WERI-Rb-1 (cell line): ENCODE data around the gene CCDC9.

ENCODE experiments used
- DNase-seq: peaks from one replicate; pipeline ENCODE4 v3.0.0-alpha.2; 2020
- H3K27ac ChIP-seq: fragments of 250-450 bp; sonication (Bioruptor Pico); 2 replicates; pipeline ENCODE4 v1.5.1; 2020; ENCODE audit warnings: mild to moderate bottlenecking, moderate library complexity
- H3K27me3 ChIP-seq: fragments of 250-450 bp; sonication (Bioruptor Pico); 2 replicates; pipeline ENCODE4 v1.5.1; 2021; ENCODE audit warnings: mild to moderate bottlenecking, low read depth, moderate library complexity; ENCODE audit not compliant: insufficient read depth, severe bottlenecking
- H3K36me3 ChIP-seq: fragments of 250-450 bp; sonication (Bioruptor Pico); 2 replicates; pipeline ENCODE4 v1.5.1; 2020; ENCODE audit warnings: mild to moderate bottlenecking, moderate library complexity
- H3K4me3 ChIP-seq: 2 replicates; pipeline ENCODE4 v1.5.1; 2011; ENCODE audit warnings: low read depth, mild to moderate bottlenecking, control low read depth, low read length
- H3K9me3 ChIP-seq: fragments of 250-450 bp; sonication (Bioruptor Pico); 2 replicates; pipeline ENCODE4 v1.5.1; 2021; ENCODE audit warnings: mild to moderate bottlenecking, moderate library complexity; ENCODE audit not compliant: severe bottlenecking
- TF ChIP-seq, protein P1 (sequence below): IDR thresholded peaks from 2 replicates; pipeline ENCODE4 v1.5.1; 2011; ENCODE audit warnings: low read depth, mild to moderate bottlenecking, control low read depth, inconsistent platforms, low read length

Gene CCDC9

DNA sequence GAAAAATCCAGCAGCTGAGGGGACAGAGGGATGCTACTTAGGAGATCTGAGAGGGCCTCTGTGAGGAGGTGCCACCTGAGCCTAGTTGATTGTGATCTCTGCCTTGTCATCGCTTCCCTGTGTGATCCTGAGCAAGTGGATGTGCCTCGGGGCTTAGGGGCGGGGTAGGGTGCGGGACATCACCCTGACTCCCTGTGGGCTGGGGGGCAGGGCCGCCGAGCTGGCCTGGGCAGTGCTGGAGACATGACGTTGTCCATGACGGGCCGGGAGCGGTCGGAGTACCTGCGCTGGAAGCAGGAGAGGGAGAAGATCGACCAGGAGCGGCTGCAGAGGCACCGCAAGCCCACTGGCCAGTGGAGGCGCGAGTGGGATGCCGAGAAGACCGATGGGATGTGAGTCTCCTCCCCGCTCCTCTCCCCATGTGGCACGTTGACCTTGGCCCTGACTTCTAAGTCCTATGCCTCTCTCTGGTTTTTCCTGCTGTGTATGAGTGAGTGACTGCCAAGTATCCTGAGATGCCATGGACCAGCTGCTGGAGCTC lies 10.1 kb downstream of the CCDC9 start:
- no peaks in the 10 kb centered on the region for H3K27me3 ChIP-seq
- no peak overlapping the region for H3K27ac ChIP-seq
- TF ChIP-seq, protein P1, sequence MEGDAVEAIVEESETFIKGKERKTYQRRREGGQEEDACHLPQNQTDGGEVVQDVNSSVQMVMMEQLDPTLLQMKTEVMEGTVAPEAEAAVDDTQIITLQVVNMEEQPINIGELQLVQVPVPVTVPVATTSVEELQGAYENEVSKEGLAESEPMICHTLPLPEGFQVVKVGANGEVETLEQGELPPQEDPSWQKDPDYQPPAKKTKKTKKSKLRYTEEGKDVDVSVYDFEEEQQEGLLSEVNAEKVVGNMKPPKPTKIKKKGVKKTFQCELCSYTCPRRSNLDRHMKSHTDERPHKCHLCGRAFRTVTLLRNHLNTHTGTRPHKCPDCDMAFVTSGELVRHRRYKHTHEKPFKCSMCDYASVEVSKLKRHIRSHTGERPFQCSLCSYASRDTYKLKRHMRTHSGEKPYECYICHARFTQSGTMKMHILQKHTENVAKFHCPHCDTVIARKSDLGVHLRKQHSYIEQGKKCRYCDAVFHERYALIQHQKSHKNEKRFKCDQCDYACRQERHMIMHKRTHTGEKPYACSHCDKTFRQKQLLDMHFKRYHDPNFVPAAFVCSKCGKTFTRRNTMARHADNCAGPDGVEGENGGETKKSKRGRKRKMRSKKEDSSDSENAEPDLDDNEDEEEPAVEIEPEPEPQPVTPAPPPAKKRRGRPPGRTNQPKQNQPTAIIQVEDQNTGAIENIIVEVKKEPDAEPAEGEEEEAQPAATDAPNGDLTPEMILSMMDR: no peak
- no peak for DNase-seq
- H3K9me3 ChIP-seq: no peaks in the 10 kb centered on the region
- H3K36me3 ChIP-seq: peaks cover 77% of the 10 kb centered on the region
- no peak overlapping the region for H3K4me3 ChIP-seq

DNA sequence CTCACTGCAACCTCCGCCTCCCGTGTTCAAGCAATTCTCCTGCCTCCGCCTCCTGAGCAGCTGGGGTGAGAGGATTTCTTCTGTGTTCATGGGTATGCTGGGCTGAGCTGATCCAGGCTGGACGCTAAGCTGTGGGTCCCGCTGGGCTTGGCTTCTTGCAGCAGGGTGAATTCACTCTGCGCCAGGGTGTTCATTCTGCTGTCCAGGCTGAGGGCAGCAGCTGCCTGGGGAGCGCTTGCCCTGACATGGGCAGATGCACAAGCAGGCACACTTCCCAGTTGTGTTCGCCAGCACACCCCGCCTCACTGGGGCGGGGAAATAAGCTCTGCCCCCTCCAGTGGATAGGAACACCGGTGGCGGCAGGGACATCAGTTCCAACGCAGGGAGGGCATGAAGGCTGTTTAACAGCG lies 11.0 kb downstream of the CCDC9 start:
- Histone ChIP-seq H3K36me3 (peaks cover 78% of the 10 kb centered on the region), H3K9me3 (no peaks in the 10 kb centered on the region), H3K27me3 (no peaks in the 10 kb centered on the region), H3K27ac (0 out of 2 replicates have a peak overlapping the region, but pooled peaks have one; percentile 31), H3K4me3 (no peak overlapping the region)
- TF ChIP-seq, protein P1: no peak
- DNase-seq: peak; percentile 76

DNA sequence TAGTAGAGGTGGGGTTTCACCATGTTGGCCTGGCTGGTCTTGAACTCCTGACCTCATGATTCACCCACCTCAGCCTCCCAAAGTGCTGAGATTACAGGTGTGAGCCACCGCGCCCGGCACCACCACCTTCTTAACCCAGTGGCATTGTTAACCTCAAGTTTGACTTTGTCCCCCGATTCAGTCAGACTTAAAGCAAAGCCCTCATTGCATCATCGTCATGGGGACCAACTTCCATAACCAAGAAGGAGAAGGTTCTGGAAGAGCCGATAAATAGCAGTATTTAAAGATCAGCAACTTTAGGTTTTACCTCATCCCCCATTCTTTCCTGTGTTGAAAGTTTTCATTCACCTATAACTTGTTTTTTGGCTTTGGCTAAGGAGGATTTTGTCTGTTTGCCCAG lies 11.7 kb downstream of the CCDC9 start:
- Histone ChIP-seq H3K27ac (no peak overlapping the region), H3K4me3 (no peak overlapping the region), H3K36me3 (peaks cover 73% of the 10 kb centered on the region), H3K9me3 (no peaks in the 10 kb centered on the region), H3K27me3 (no peaks in the 10 kb centered on the region)
- TF ChIP-seq, protein P1: no peak
- DNase-seq: no peak

DNA sequence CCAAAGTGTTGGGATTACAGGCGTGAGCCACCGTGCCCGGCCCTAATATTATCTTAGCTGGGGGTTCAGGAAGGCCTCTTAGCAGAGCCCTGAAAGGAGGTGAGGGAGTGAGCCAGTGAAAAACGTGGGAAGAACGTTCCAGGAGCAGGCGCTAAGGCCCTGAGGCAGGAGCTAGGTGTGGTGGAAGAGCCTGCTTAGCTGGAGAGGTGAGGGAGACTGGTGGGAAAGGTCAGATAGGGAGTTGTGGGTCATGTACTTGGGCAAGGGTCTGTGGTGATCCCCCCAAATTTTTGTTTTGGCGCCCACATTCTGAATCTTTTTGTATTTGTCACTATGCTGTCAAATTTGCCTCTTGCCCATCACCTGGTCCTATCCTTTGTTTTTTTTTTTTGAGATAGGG lies 13.3 kb downstream of the CCDC9 start:
- no peaks in the 10 kb centered on the region for H3K27me3 ChIP-seq
- no peak for DNase-seq
- TF ChIP-seq, protein P1: no peak
- no peak overlapping the region for H3K4me3 ChIP-seq
- H3K9me3 ChIP-seq: no peaks in the 10 kb centered on the region
- H3K27ac ChIP-seq: no peak overlapping the region; the same call in 1 of the 2 replicates
- H3K36me3 ChIP-seq: peaks cover 59% of the 10 kb centered on the region

DNA sequence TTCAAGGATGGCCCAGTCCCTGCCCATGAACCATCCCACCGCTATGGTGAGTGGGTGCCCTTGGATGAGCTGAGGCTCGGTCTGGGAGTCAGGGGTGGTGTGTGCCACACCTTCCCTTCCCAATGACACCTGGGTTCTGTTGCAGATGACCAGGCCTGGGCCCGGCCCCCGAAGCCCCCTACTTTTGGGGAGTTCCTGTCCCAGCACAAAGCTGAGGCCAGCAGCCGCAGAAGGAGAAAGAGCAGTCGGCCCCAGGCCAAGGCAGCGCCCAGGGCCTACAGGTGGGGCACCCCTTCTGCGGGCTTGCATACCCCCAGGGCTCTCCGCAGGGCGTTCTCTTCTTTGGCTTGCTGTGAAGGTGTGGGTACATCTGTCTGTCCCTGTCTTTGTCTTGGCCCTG lies 14.1 kb downstream of the CCDC9 start:
- Histone ChIP-seq H3K27ac (peak overlapping the region; percentile 95), H3K27me3 (no peaks in the 10 kb centered on the region), H3K36me3 (peaks cover 56% of the 10 kb centered on the region), H3K9me3 (no peaks in the 10 kb centered on the region), H3K4me3 (no peak overlapping the region)
- TF ChIP-seq, protein P1: no peak
- no peak for DNase-seq

DNA sequence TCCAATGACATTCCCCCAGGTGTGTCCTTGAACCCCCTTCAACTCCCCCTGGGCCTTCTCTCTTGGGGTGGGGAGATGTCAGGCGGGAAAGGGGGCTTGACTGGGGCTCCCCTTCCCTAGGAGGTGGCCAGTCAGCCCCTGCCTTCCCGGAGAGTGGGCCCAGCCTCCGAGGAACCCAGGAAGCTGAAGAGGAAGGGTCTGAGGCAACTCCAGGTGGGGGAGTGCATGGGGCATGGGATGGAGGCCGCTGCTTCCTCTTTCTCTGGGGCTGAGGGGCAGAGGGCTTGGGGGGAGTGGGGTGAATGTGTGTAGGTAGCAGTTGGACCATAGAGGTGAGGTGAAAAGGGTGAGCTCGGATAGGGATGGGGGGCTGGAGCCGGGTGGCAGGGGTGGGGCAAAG lies 15.6 kb downstream of the CCDC9 start:
- no peak for DNase-seq
- Histone ChIP-seq H3K4me3 (peak overlapping the region; percentile 94), H3K36me3 (peaks cover 49% of the 10 kb centered on the region), H3K27ac (peak overlapping the region; percentile 95), H3K9me3 (no peaks in the 10 kb centered on the region), H3K27me3 (no peaks in the 10 kb centered on the region)
- TF ChIP-seq, protein P1: no peak
